ENCODE data around the gene GBGT1.
A peak's percentile ranks its signal among the peaks of the same experiment; 100 is the strongest.

GBGT1 gene

GRCh38 chr9:133143639-133144141, 20.0 kb downstream of the GBGT1 start:
- no peak for DNase-seq (ENCODE audit: low spot score)

- no peak for DNase-seq (ENCODE audit: low spot score)
Observed at GRCh38 chr9:133142684-133143622, 20.8 kb downstream of the GBGT1 start.

- DNase-seq (ENCODE audit: low spot score), result no peak
Observed at GRCh38 chr9:133141833-133142595, 21.7 kb downstream of the GBGT1 start.

- no peak for DNase-seq (ENCODE audit: low spot score)
Observed at GRCh38 chr9:133140606-133141005, 23.1 kb downstream of the GBGT1 start.

GRCh38 chr9:133140174-133140505, 23.6 kb downstream of the GBGT1 start:
- DNase-seq (ENCODE audit: low spot score), result no peak

- no peak for DNase-seq (ENCODE audit: low spot score)
Observed at GRCh38 chr9:133139246-133140173, 24.2 kb downstream of the GBGT1 start.

GRCh38 chr9:133137451-133138231, 26.1 kb downstream of the GBGT1 start:
- DNase-seq (ENCODE audit: low spot score), result peak; percentile 51

GRCh38 chr9:133135146-133135745, 28.5 kb downstream of the GBGT1 start:
- peak; percentile 71 for DNase-seq (ENCODE audit: low spot score)

GRCh38 chr9:133134388-133135145, 29.1 kb downstream of the GBGT1 start:
- no peak for DNase-seq (ENCODE audit: low spot score)

- peak; percentile 63 for DNase-seq (ENCODE audit: low spot score)
Observed at GRCh38 chr9:133133681-133134387, 29.9 kb downstream of the GBGT1 start.

GRCh38 chr9:133132174-133132573, 31.5 kb downstream of the GBGT1 start:
- no peak for DNase-seq (ENCODE audit: low spot score)

- no peak for DNase-seq (ENCODE audit: low spot score)
Observed at GRCh38 chr9:133131506-133131905, 32.2 kb downstream of the GBGT1 start.

GRCh38 chr9:133130685-133131244, 32.9 kb downstream of the GBGT1 start:
- no peak for DNase-seq (ENCODE audit: low spot score)

- DNase-seq (ENCODE audit: low spot score), result no peak
Observed at GRCh38 chr9:133129001-133129795, 34.5 kb downstream of the GBGT1 start.

GRCh38 chr9:133128152-133128551, 35.6 kb downstream of the GBGT1 start:
- DNase-seq (ENCODE audit: low spot score), result no peak

GRCh38 chr9:133127340-133127981, 36.3 kb downstream of the GBGT1 start:
- no peak for DNase-seq (ENCODE audit: low spot score)

GRCh38 chr9:133126697-133127339, 36.9 kb downstream of the GBGT1 start:
- DNase-seq (ENCODE audit: low spot score), result no peak

Measured in hematopoietic multipotent progenitor cell treated with erythropoietin and hydrocortisone succinate and interleukin-3 and kit ligand, for 15 days (in vitro differentiated cells).